ENCODE measurements around the gene C11orf68. TPM values are rescaled to one million over a fixed set of nuclear protein-coding genes. Genes with fewer than 3 reads are reported as not detected.

Gene C11orf68
- total RNA-seq, 1 experiment from 2014 or later, result 15.7 TPM

DNA sequence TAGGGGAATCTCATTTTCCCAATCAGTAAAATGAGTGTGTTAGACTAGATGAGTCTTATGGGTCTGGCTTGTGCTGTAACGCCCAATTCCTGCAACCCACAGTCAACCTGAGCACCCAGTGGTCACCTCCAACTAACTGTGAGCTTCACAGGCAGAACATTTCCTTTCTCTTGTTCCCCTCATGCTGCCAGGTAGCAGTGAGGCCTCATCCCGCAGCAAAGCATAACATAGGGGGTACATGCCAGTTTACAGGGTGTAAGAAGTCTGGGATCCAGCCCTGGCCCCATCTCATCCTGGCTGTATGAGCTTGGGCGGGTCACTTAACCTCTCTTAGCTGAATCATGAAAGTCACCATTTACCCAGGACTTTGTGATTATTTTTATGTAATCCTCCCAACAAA, 50.0 kb downstream of the C11orf68 start:
- Histone ChIP-seq H4K8ac (replicated peaks; ENCODE audit: insufficient read length, low read depth, low read length) (no peak overlapping the region), H3K4ac (ENCODE audit: low read depth, low read length) (no peak overlapping the region), H3K9me3 (ENCODE audit: control insufficient read depth, low read depth, low read length) (no peaks in the 10 kb centered on the region), H3K27ac (ENCODE audit: insufficient read length, low read depth, low read length) (no peak overlapping the region), H2BK12ac (ENCODE audit: insufficient read length, low read depth, low read length) (no peak overlapping the region), H3K79me1 (ENCODE audit: insufficient read depth, low read depth, low read length, poor library complexity, severe bottlenecking) (no peaks in the 10 kb centered on the region), H3K4me2 (ENCODE audit: insufficient read depth, insufficient read length, low read length) (no peak overlapping the region), H4K5ac (ENCODE audit: insufficient read length, low read depth, low read length) (no peak overlapping the region), H3K23ac (ENCODE audit: insufficient read length, low read depth, low read length) (no peak overlapping the region), H3K23me2 (ENCODE audit: insufficient read length, low read depth, low read length, poor library complexity, severe bottlenecking) (peaks cover 8% of the 10 kb centered on the region), H2AK5ac (ENCODE audit: insufficient read length, low read length) (no peak overlapping the region), H2BK120ac (ENCODE audit: low read depth, low read length, poor library complexity, severe bottlenecking) (no peak overlapping the region), H2BK20ac (ENCODE audit: low read depth, low read length, poor library complexity, severe bottlenecking) (no peak overlapping the region), H3K79me2 (ENCODE audit: insufficient read depth, low read length) (no peaks in the 10 kb centered on the region), H3K18ac (ENCODE audit: insufficient read length, low read depth, low read length) (no peak overlapping the region), H3K14ac (ENCODE audit: insufficient read depth, low read length) (no peak overlapping the region), H3K9ac (ENCODE audit: extremely low read depth, insufficient read length, low read length) (no peak overlapping the region), H2BK15ac (ENCODE audit: low read depth, low read length) (no peak overlapping the region), H3K27me3 (ENCODE audit: insufficient read depth, low read length) (peaks cover 3% of the 10 kb centered on the region; the same call in 1 of the 2 replicates), H4K91ac (ENCODE audit: insufficient read length, low read depth, low read length) (no peak overlapping the region), H2AFZ (ENCODE audit: low read length) (no peak overlapping the region), H2BK5ac (ENCODE audit: insufficient read length, low read length) (no peak overlapping the region), H3K4me1 (ENCODE audit: insufficient read depth, low read length) (no peaks in the 10 kb centered on the region), H4K20me1 (ENCODE audit: control insufficient read depth, insufficient read depth, insufficient read length) (no peaks in the 10 kb centered on the region), H3K56ac (ENCODE audit: insufficient read length, low read depth, low read length) (no peak overlapping the region), H3T11ph (ENCODE audit: low read length) (no peak overlapping the region)
- Mint-ChIP-seq H3K4me3 (no peak overlapping the region), H3K4me1 (peaks cover 15 to 20% of the 10 kb centered on the region in 2 experiments), H3K36me3 (ENCODE audit: insufficient read depth in 1 of 3, low read depth in 3 of 3) (peaks cover 8 to 20% (median 20%) of the 10 kb centered on the region in 3 experiments; a peak in 6 of 7 replicates), H3K27me3 (ENCODE audit: low read depth) (peaks cover 7% of the 10 kb centered on the region), H3K27ac (no peak overlapping the region), H3K9me3 (no peaks in the 10 kb centered on the region; a peak in 1 of 5 replicates)
- no peak for DNase-seq
- WGBS (ENCODE audit: extremely low coverage, insufficient read length, low lambda C conversion rate), result no CpG with 5 or more reads among the region's 3 CpGs
- TF ChIP-seq, protein P1, sequence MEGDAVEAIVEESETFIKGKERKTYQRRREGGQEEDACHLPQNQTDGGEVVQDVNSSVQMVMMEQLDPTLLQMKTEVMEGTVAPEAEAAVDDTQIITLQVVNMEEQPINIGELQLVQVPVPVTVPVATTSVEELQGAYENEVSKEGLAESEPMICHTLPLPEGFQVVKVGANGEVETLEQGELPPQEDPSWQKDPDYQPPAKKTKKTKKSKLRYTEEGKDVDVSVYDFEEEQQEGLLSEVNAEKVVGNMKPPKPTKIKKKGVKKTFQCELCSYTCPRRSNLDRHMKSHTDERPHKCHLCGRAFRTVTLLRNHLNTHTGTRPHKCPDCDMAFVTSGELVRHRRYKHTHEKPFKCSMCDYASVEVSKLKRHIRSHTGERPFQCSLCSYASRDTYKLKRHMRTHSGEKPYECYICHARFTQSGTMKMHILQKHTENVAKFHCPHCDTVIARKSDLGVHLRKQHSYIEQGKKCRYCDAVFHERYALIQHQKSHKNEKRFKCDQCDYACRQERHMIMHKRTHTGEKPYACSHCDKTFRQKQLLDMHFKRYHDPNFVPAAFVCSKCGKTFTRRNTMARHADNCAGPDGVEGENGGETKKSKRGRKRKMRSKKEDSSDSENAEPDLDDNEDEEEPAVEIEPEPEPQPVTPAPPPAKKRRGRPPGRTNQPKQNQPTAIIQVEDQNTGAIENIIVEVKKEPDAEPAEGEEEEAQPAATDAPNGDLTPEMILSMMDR (conservative IDR thresholded peaks at IDR 0.05), result no peak
